B cell (primary cell): Measurements from ENCODE around the gene CHST11.
A peak's percentile ranks its signal among the peaks of the same experiment; 100 is the strongest.

ENCODE experiments used
- EZH2 ChIP-seq: IDR thresholded peaks from 2 replicates; pipeline ENCODE4 v1.6.1; 2012; ENCODE audit warnings: borderline replicate concordance, low read depth, mild to moderate bottlenecking, moderate library complexity, low read length; ENCODE audit not compliant: insufficient read depth, poor library complexity, severe bottlenecking
- TF ChIP-seq, protein P1 (sequence below): fragments of 200-600 bp; IDR thresholded peaks from one replicate; pipeline ENCODE4 v1.8.0; 2022; ENCODE audit warnings: antibody characterized with exemption, mild to moderate bottlenecking

DNA sequence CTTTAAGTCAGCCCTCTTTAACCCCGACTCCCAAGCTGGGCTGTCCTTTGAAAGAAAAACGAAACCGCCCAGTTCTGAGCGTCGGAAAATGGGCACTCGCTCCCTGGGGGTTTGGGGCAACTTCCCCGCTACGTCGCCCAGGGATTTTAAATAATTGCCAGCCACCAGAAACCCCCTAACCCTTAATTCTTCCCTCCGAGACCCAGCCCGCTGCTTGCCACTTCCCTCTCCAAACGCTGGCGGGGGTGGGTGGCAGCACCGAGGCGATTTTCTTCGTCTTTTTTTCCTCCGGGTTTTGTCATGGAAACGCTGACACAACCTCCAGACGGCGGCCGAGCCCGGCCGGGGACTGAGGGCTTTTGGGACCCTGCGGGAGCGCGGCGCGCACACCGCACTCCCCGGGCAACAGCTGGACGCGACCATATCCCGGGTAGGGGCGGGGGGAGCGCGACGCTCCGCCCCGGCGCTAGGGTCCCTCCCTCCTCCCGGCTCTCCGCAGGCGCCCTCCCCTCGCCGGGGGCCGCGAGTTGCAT is at the start of gene CHST11:
- TF ChIP-seq, protein P1, sequence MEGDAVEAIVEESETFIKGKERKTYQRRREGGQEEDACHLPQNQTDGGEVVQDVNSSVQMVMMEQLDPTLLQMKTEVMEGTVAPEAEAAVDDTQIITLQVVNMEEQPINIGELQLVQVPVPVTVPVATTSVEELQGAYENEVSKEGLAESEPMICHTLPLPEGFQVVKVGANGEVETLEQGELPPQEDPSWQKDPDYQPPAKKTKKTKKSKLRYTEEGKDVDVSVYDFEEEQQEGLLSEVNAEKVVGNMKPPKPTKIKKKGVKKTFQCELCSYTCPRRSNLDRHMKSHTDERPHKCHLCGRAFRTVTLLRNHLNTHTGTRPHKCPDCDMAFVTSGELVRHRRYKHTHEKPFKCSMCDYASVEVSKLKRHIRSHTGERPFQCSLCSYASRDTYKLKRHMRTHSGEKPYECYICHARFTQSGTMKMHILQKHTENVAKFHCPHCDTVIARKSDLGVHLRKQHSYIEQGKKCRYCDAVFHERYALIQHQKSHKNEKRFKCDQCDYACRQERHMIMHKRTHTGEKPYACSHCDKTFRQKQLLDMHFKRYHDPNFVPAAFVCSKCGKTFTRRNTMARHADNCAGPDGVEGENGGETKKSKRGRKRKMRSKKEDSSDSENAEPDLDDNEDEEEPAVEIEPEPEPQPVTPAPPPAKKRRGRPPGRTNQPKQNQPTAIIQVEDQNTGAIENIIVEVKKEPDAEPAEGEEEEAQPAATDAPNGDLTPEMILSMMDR: peak; percentile 28
- no peak for TF ChIP-seq EZH2
